Left lobe of liver (tissue), 2 donors: ENCODE data around the gene WBP2. TPM values are rescaled to one million over a fixed set of nuclear protein-coding genes. Genes with fewer than 3 reads are reported as not detected.
A peak's percentile ranks its signal among the peaks of the same experiment; 100 is the strongest.

Experiments
- ATAC-seq: fragments of 200-7000 bp; cut with Tn5 transposase; one replicate; pipeline ENCODE4 v1.9.1; 2020; ENCODE audit warnings: mild to moderate bottlenecking, moderate library complexity
- DNase-seq: peaks from one replicate; pipeline ENCODE4 v3.0.0-alpha.2; 2020; ENCODE audit warnings: low spot score
- total RNA-seq: library from RNA; stranded (reverse); gene quantifications from one replicate; pipeline ENCODE4 v1.2.1, GENCODE V29; 2021
- donor health status: DM: no; HTN: no; CAD: no; lungs with moderate emphysema.
- donor health status: DM: no; HTN: yes; CAD: no.

The WBP2 gene
- 68.3 TPM for total RNA-seq

DNA sequence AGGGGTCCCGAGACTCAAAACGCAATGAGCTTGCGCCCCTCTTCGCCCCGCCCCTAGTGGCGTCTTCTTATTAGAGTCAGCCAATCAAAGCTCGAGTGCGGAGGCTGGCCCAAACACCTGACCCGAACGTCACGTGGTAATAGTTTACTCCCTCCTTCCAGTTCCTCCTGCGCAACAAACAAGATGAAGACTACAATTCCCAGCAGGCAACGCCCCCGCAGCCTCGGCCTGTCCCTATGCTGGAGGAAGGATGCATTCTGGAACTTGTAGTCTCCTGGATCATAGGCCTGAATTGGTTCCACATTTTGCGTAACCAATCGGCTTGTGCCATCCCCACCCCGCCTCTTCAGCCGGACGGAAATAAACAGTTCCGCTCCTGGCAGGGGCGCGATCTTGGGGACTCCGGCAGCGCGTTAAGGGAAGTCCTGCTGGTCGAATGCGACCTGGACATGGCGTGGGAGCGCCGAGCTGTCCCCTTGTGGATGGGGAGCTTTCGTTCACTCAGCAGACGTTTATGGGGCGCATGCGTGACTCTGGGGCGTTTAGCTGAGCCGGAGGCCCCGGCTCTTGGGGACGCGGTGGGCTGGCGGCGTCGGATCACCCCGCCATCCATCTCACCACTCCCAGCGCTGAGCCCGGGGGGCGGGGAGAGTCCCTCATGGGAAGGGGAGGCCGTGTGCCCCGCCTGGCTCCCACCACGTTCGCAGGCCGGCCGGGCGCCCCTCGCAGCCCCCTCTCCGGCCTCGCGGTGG, at the start of gene WBP2:
Gene WBP2 (minus strand): TSS at position 26 of the 752 bp plus-strand sequence. CDS start 38 bp downstream, outside the sequence.
- peak; percentile 98 for DNase-seq
- peak; percentile 85 for ATAC-seq

GRCh38 chr17:75902406-75902805, 47.3 kb upstream of the WBP2 start:
- no peak for ATAC-seq
- DNase-seq, result no peak

- no peak for ATAC-seq
- DNase-seq, result no peak
Measured at GRCh38 chr17:75901727-75902126, 46.6 kb upstream of the WBP2 start.

GRCh38 chr17:75900691-75901533, 45.8 kb upstream of the WBP2 start:
- ATAC-seq, result no peak
- no peak for DNase-seq

DNA sequence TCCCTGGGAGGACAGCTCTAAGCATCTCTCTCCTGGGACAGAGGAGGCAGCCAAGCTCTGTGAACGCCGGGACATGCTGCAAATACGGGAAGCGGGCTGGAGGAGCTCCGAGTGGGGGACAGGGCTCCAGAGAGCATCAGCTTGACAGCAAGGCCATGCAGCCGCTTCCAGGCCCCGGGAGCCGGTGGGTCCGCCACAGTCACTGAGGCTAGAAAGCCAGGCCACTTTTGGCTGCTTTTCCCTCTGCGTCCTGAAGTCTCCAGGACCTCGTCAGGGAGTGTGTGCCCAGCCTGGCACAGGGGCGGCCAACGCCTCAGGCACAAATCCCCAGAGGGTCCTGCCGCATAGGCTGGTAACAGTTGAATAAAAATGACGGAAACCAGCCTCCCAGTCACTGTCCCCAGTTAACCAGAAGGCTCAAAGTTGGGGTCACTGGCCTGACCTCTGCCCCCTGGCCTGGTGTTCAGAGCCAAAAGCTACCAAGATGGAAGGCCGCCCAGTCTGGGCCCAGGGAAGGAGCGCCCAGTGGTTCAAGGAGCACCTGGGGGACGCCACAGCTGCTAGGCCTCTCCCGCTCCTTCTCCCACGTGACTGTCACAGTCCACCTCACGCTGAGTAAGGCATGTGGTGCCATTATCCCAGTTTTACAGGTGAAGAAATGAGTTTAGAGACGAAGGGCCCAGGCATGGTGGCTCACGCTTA, 44.8 kb upstream of the WBP2 start:
- DNase-seq (peak; percentile 76), ATAC-seq (peak; percentile 8)

DNA sequence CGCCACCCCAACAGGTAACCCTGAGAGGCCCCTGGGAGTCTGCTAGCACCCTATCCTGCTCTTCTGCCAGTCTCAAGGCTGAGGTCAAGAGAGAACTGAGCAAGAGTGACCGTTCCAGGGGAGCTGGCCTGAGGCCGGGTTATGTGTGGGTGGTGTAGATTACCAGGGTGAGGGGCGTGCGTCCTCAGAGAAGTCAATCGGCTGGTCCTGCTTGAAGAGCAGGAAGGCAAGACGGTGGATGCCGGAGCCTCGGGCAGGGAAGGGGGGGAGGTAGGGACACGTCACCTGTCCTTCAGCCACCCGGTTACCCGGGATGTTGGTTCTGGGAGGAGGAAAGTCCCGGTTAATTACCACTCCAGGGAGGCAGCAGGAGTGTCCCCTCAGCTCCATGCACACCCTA, 44.2 kb upstream of the WBP2 start:
- DNase-seq (no peak), ATAC-seq (no peak)

- DNase-seq (no peak), ATAC-seq (no peak)
Measured at GRCh38 chr17:75898791-75899190, 43.7 kb upstream of the WBP2 start.

- DNase-seq, result no peak
- ATAC-seq, result no peak
Measured at GRCh38 chr17:75898065-75898464, 42.9 kb upstream of the WBP2 start.

DNA sequence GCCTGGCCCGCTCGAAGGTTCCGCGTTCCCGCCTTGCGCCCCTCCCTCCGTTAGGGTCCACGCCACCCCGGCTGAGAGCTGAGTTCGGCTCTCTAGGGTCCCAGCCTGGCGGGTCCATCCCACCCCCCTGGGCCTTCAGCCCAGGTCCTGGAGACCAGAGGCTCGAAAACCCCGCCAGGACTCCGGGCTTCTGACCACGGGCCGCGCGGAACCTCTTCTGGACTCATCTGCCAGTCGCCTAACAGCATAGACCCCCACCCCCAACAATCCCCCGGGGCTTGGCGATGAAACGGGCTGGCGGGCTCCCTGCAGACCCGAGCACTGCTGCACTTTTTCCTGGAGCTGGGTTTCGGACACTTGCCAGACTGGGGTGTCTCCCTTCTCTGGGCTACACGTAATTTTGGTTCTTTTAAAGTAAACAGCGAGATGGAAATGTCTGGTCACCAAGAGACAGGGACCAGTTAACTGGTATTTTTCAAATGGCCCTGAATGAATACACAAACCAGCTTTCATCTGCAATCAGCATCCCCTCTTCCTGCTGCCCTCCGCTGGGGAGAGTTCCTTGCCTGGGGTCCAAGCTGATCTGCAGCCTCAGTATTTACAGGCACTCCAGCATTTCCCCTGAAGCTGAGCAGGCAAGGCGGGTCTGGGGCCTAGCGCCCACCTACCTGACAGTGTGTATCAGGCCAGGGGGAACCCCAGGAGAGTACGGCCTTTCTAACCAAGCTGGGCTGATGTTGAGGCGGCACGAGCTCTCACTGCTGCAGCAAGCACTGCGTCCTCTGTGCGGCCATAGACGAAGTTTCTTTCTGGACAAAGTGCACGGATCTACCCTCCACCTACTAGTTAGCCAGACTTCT, 42.3 kb upstream of the WBP2 start:
- ATAC-seq, result no peak
- DNase-seq, result peak; percentile 62

DNA sequence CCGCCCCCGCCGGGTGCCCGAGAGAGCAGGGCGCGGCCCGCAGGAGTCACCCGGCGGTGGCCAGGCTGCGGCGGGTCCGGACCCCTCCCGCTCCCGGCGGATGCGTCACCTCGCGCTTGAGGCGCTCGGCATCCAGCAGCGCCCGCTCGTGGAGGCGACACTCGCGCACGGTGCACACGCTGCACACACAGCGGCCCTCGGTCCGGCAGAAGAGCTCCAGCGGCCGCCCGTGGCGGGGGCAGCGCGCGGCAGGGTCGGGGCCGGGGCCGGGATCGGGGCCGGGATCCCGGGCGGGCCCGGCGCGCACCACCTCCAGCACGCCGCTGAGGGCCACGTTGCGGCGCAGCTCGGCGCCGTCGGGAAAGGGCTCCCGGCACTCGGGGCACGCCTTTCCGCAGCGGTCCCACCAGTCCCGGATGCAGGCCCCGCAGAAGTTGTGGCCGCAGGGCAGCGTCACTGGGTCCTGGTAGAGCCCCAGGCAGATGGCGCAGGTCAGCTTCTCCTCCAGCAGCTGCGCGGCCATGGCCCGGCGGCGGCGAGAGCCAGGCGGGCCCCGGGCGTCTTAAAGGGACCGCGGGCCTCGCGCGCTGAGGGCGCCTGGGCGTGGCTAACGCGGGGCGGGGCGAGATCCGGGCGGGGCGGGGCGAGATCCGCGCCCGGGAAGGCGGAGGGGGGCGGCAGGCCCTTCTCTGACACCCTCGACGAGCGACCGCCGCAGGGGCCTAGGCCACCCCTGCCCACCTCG, 41.5 kb upstream of the WBP2 start, which contains the start of gene TRIM65:
Gene TRIM65 (minus strand): TSS at position 537 of the 745 bp plus-strand sequence. CDS start 14 bp downstream, at position 523.
- ATAC-seq, result peak; percentile 80
- peak; percentile 83 for DNase-seq

DNA sequence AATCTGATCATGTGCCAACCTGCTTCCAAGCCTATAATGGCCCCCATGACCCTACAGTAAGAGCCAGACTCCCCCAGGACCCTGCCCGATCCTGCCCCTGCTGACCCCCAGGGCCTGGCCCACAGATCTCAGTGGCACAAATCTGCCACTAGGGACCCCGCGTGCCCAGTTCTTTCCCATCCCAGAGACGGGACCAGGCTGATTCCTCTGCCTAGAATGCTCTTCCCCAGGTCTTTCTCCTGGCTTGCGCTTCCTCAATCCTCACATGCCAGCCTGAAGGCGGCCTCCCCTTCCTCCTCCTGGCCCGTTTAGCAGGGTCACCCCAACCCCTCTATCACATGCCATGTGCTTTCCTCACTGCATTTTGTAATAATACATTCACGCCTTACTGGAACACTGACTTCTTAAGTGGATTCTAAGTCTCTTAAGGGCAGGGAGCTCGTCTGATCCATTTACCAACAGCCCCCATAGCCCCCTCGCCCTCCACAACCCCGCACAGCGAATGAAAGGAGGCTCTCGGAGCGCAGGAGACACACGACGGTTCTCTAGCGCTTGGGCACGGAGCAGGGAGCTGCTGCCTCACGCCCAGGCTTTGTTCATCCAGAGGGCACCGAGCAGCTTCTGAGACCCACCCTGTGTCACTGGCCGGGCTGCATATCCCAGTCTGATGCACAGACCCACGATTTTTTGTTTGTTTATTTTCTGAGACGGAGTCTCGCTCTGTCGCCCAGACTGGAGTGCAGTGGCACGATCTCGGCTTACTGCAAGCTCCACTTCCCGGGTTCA, 40.4 kb upstream of the WBP2 start:
- DNase-seq, result no peak
- ATAC-seq, result no peak

GRCh38 chr17:75894049-75894733, 39.1 kb upstream of the WBP2 start:
- no peak for DNase-seq
- ATAC-seq, result no peak

DNA sequence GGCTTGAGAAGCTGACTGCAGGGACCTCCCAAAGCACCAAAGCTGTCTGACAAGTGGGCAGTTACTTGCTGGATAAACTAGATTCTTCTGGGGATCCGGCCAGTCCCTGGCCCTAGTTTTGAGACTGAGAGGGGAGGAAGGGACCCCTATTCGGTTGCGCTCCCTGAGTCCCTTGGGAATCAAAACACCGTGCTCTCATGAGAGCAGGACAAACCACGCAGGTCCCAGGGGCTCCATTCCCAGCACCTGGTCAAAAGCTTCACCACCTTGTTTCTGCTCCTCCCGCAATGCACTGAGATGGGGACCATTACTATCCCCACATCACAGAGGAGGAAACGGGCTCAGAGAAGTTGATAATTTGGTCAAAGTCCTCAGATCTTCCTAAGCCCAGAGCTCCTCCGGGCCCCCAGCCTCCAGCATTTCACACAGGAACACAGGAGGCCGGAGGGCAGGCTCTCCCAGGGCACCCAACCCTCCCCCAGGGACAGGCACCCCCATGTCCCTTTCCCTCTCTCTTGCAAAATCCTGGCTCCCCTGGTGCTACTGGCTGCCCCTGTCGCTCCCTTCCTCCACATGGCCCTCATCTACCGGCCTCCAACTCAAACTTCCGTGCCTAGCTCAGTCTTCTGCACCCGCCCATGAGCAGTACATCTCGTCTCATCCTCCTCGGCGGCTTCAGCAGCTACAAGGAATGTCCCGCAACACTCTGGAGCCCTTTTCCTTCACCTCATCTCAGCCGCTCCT, 38.3 kb upstream of the WBP2 start:
- no peak for ATAC-seq
- no peak for DNase-seq

DNA sequence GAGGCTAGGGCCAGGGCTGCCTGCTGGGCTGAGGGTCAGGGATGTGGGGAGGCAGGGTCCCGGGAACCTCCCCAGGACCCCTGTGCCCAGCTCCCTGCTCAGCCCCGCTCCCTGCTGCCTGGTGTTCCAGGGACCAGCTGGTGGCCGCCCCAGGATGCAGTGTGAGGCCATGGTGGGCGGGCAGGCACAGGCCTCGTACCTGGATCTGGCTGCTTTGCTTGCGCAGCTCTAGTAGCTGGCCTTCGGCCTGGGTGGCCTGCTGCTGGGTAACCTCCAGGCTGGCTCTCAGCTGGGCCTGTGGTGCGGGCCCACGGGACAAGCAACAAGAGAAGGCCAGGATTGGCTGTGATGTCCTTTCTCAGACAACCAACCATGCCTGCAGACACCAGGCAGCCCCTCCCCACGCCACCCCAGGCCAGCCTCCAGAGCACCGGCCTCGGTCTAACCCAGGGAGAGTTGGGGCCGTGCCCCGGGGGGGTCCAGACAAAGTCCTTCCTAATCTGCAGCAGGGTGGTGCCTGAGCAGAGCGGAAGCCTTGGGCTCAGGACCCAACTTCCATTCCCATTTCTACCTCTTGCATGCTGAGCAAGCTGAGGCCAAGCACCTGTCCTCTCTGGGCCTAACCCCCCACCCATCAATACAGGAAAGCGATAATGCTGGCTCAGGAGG, 37.6 kb upstream of the WBP2 start:
- peak; percentile 17 for ATAC-seq

DNA sequence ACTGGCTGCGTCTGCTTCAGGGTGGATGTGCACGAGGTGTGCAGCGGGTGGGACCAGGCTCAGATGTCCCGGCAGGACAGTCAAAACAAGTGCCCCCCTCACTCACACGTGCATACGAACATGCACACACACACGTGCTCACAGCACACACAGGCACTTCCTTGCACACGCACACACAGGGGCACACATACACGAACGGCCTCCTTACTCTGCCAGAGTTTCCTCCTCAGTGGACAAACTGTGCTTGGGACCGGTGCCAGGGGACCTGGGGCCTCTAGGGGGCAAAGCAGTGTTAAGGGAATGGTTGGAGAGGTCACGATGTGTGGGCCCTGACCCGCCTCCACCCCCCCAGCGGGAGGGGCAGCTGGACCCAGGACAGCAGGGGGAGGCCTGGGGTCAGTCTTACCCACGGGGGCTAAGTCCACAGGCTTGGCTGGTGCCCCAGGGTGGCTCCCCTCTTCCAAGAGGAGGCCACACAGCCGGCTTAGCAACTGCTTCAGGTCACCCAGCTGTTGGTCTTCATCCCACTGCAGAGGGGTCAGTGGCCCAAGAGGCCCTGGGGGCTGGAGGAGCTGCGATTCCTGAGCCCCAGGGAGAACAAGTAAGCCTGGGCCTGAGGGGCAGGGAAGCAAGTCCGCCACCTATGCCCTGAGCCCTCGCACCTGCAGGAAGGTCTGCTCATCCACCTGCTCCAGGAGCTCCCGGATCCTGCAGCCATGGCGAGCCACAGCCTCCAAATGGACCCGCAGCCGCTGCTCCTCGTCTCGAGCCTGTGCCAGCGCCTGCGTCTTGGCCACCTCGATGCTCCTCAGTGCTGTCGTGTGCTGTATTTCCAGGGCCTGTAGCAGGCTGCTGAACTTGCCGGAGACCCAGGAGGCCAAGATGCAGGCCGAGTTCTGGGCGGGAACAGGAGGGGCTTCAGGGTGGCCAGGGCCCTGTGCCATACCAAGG, 36.7 kb upstream of the WBP2 start:
- peak; percentile 51 for ATAC-seq
- DNase-seq, result peak; percentile 71

More for the DNA sequence above, 37.6 kb upstream of the WBP2 start:
- no peak for DNase-seq
